ENCODE results near the gene ANKRD16.
"Not testable (repeated sequence)": the region's sequence is repeated elsewhere in the genome, so short reads cannot be mapped to it uniquely, and the experiment has no call there.

The ANKRD16 gene

DNA sequence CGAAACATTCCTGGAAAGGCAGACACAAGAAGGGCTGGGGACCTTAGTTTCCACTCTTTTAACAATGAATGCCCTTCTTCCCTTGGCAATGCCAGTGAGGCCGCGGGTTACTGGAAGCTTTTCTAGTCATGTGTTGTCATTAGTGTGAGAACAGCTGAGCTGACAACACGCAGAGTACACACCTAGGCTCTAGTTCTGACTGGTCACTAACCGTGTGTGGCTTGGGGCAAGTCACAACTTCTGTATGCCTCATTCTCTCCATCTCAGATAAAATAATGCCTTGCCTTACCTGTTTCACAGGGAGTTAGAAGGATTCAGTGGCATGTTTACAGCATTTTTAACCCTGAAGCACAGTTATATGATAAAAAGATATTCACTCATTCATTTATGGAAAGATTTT is 32.1 kb upstream of the ANKRD16 start:
- Histone ChIP-seq H3K36me3 (ENCODE audit: control insufficient read depth, insufficient read depth, low read length) (peaks cover 76% of the 10 kb centered on the region), H3K27me3 (replicated peaks; ENCODE audit: control insufficient read depth, insufficient read depth, low read length, poor library complexity, severe bottlenecking) (no peaks in the 10 kb centered on the region), H3K4me3 (ENCODE audit: insufficient read depth, low read depth, low read length, poor library complexity, severe bottlenecking) (no peak overlapping the region), H3K4me1 (ENCODE audit: control insufficient read depth, insufficient read depth, low read length, poor library complexity, severe bottlenecking) (no peaks in the 10 kb centered on the region), H3K9me3 (ENCODE audit: control insufficient read depth, low read length) (no peaks in the 10 kb centered on the region), H3K27ac (ENCODE audit: insufficient read depth, low read length, poor library complexity, severe bottlenecking) (no peak overlapping the region)
- no peak for DNase-seq

GRCh38 chr10:5919568-5919967 is 29.9 kb upstream of the ANKRD16 start:
- no peak overlapping the region for H3K27ac ChIP-seq (ENCODE audit: insufficient read depth, low read length, poor library complexity, severe bottlenecking)

GRCh38 chr10:5918763-5919162 is 29.1 kb upstream of the ANKRD16 start:
- no peak overlapping the region for H3K4me3 ChIP-seq (ENCODE audit: insufficient read depth, low read depth, low read length, poor library complexity, severe bottlenecking)
- no peaks in the 10 kb centered on the region for H3K9me3 ChIP-seq (ENCODE audit: control insufficient read depth, low read length)
- H3K36me3 ChIP-seq (ENCODE audit: control insufficient read depth, insufficient read depth, low read length) = peaks cover 84% of the 10 kb centered on the region
- H3K27me3 ChIP-seq (replicated peaks; ENCODE audit: control insufficient read depth, insufficient read depth, low read length, poor library complexity, severe bottlenecking) = no peaks in the 10 kb centered on the region
- H3K4me1 ChIP-seq (ENCODE audit: control insufficient read depth, insufficient read depth, low read length, poor library complexity, severe bottlenecking) = no peaks in the 10 kb centered on the region
- H3K27ac ChIP-seq (ENCODE audit: insufficient read depth, low read length, poor library complexity, severe bottlenecking) = no peak overlapping the region
- no peak for DNase-seq

More at GRCh38 chr10:5919568-5919967, 29.9 kb upstream of the ANKRD16 start:
- Histone ChIP-seq H3K36me3 (ENCODE audit: control insufficient read depth, insufficient read depth, low read length) (peaks cover 84% of the 10 kb centered on the region), H3K27me3 (replicated peaks; ENCODE audit: control insufficient read depth, insufficient read depth, low read length, poor library complexity, severe bottlenecking) (no peaks in the 10 kb centered on the region), H3K9me3 (ENCODE audit: control insufficient read depth, low read length) (no peaks in the 10 kb centered on the region), H3K4me1 (ENCODE audit: control insufficient read depth, insufficient read depth, low read length, poor library complexity, severe bottlenecking) (no peaks in the 10 kb centered on the region), H3K4me3 (ENCODE audit: insufficient read depth, low read depth, low read length, poor library complexity, severe bottlenecking) (no peak overlapping the region)
- no peak for DNase-seq

- H3K27ac ChIP-seq (ENCODE audit: insufficient read depth, low read length, poor library complexity, severe bottlenecking) = no peak overlapping the region
- H3K4me3 ChIP-seq (ENCODE audit: insufficient read depth, low read depth, low read length, poor library complexity, severe bottlenecking) = no peak overlapping the region
- no peaks in the 10 kb centered on the region for H3K27me3 ChIP-seq (replicated peaks; ENCODE audit: control insufficient read depth, insufficient read depth, low read length, poor library complexity, severe bottlenecking)
- no peaks in the 10 kb centered on the region for H3K9me3 ChIP-seq (ENCODE audit: control insufficient read depth, low read length)
- no peaks in the 10 kb centered on the region for H3K4me1 ChIP-seq (ENCODE audit: control insufficient read depth, insufficient read depth, low read length, poor library complexity, severe bottlenecking)
- DNase-seq = no peak
- H3K36me3 ChIP-seq (ENCODE audit: control insufficient read depth, insufficient read depth, low read length) = peaks cover 86% of the 10 kb centered on the region
Observed at GRCh38 chr10:5917305-5917704, 27.6 kb upstream of the ANKRD16 start.

DNA sequence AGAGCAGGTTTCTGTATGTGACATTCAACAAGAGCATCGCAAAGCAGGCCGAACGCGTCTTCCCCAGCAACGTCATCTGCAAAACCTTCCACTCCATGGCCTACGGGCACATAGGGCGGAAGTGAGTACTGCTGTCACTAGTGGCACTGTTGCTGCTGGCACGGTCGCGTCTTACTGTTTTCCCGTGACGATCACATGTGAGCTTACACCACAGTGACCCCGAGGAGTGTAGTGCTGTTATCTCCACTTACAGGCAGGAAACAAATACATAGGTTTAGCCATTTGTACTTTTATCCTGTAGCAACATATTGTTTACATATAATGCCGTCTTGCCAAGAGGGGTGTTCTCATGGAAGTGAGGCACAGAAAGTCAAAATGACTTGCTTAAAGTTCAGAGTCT is 25.8 kb upstream of the ANKRD16 start:
- Histone ChIP-seq H3K9me3 (ENCODE audit: control insufficient read depth, low read length) (no peaks in the 10 kb centered on the region), H3K4me1 (ENCODE audit: control insufficient read depth, insufficient read depth, low read length, poor library complexity, severe bottlenecking) (no peaks in the 10 kb centered on the region), H3K4me3 (ENCODE audit: insufficient read depth, low read depth, low read length, poor library complexity, severe bottlenecking) (no peak overlapping the region), H3K27me3 (replicated peaks; ENCODE audit: control insufficient read depth, insufficient read depth, low read length, poor library complexity, severe bottlenecking) (no peaks in the 10 kb centered on the region), H3K36me3 (ENCODE audit: control insufficient read depth, insufficient read depth, low read length) (peaks cover 85% of the 10 kb centered on the region), H3K27ac (ENCODE audit: insufficient read depth, low read length, poor library complexity, severe bottlenecking) (no peak overlapping the region)
- DNase-seq = no peak

DNA sequence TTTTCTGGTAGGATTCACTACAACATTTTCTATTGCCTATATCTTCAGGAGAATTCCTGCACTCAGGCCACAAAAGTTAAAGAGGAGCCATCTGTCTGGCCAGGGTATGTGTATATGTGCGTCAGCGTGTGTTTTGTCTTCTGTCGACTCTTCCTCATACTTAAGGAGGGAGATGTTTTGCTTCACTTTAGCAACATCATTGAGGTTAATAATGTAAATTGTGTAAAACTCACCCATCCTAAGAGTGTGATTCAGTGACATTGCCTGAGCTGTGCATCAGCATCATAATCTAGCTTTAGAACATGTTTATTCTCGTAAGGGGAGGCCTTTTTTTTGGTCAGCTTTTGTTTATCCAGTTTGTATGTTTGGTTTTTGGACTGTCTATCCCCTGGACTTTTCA is 24.0 kb upstream of the ANKRD16 start:
- H3K27me3 ChIP-seq (replicated peaks; ENCODE audit: control insufficient read depth, insufficient read depth, low read length, poor library complexity, severe bottlenecking) = no peaks in the 10 kb centered on the region
- H3K27ac ChIP-seq (ENCODE audit: insufficient read depth, low read length, poor library complexity, severe bottlenecking) = no peak overlapping the region
- H3K9me3 ChIP-seq (ENCODE audit: control insufficient read depth, low read length) = no peaks in the 10 kb centered on the region
- no peak for DNase-seq
- no peaks in the 10 kb centered on the region for H3K4me1 ChIP-seq (ENCODE audit: control insufficient read depth, insufficient read depth, low read length, poor library complexity, severe bottlenecking)
- H3K36me3 ChIP-seq (ENCODE audit: control insufficient read depth, insufficient read depth, low read length) = peaks cover 91% of the 10 kb centered on the region
- H3K4me3 ChIP-seq (ENCODE audit: insufficient read depth, low read depth, low read length, poor library complexity, severe bottlenecking) = no peak overlapping the region

- H3K27ac ChIP-seq (ENCODE audit: insufficient read depth, low read length, poor library complexity, severe bottlenecking) = no peak overlapping the region
- H3K27me3 ChIP-seq (replicated peaks; ENCODE audit: control insufficient read depth, insufficient read depth, low read length, poor library complexity, severe bottlenecking) = no peaks in the 10 kb centered on the region
- H3K4me3 ChIP-seq (ENCODE audit: insufficient read depth, low read depth, low read length, poor library complexity, severe bottlenecking) = no peak overlapping the region
- peaks cover 73% of the 10 kb centered on the region for H3K36me3 ChIP-seq (ENCODE audit: control insufficient read depth, insufficient read depth, low read length)
- H3K9me3 ChIP-seq (ENCODE audit: control insufficient read depth, low read length) = no peaks in the 10 kb centered on the region
- H3K4me1 ChIP-seq (ENCODE audit: control insufficient read depth, insufficient read depth, low read length, poor library complexity, severe bottlenecking) = no peaks in the 10 kb centered on the region
- no peak for DNase-seq
Observed at GRCh38 chr10:5911670-5912069, 22.0 kb upstream of the ANKRD16 start.

DNA sequence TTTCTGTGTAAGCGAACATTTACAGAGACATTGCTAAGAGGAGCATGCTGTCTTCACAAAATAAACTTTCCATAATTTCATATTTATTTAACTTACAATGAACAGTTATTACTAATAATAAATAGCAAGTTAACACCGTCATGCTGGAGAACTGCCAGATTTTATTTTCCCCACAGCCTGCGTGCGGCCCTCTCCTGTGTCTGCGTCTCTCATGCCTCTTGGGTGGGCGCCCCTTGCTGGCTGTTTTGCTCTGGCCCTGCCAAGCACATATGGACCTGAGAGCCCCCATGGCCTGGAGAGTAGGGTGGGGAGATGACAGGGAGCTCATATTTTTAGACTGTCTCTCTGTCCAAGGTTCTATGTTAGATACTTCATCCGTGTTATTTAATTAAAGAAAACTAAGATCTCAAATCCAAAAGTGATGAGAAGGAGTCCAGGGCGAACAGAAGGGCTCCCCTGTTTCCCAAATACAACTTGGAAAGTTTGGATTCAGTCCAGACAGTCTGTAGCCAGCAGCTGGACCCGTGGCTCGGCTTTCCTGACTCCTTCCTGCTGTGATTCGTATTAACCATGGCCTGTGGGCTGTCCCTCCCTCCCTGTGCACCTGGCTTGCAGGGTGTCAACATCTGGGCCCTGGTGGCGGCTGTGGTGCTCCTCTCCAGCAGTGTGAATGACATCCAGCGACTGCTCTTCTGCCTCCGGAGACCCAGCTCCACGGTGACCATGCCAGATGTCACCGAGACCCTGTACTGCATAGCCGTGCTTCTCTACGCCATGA is 20.8 kb upstream of the ANKRD16 start:
- H3K4me3 ChIP-seq (ENCODE audit: insufficient read depth, low read depth, low read length, poor library complexity, severe bottlenecking) = no peak overlapping the region
- H3K9me3 ChIP-seq (ENCODE audit: control insufficient read depth, low read length) = no peaks in the 10 kb centered on the region
- no peaks in the 10 kb centered on the region for H3K4me1 ChIP-seq (ENCODE audit: control insufficient read depth, insufficient read depth, low read length, poor library complexity, severe bottlenecking)
- H3K27ac ChIP-seq (ENCODE audit: insufficient read depth, low read length, poor library complexity, severe bottlenecking) = no peak overlapping the region
- H3K27me3 ChIP-seq (replicated peaks; ENCODE audit: control insufficient read depth, insufficient read depth, low read length, poor library complexity, severe bottlenecking) = no peaks in the 10 kb centered on the region
- H3K36me3 ChIP-seq (ENCODE audit: control insufficient read depth, insufficient read depth, low read length) = peaks cover 63% of the 10 kb centered on the region
- DNase-seq = no peak

GRCh38 chr10:5908676-5909075 is 19.0 kb upstream of the ANKRD16 start:
- not testable (repeated sequence) for H3K4me1 ChIP-seq (ENCODE audit: control insufficient read depth, insufficient read depth, low read length, poor library complexity, severe bottlenecking); H3K27me3 ChIP-seq (replicated peaks; ENCODE audit: control insufficient read depth, insufficient read depth, low read length, poor library complexity, severe bottlenecking); H3K4me3 ChIP-seq (ENCODE audit: insufficient read depth, low read depth, low read length, poor library complexity, severe bottlenecking); H3K9me3 ChIP-seq (ENCODE audit: control insufficient read depth, low read length); DNase-seq; H3K27ac ChIP-seq (ENCODE audit: insufficient read depth, low read length, poor library complexity, severe bottlenecking)
- H3K36me3 ChIP-seq (ENCODE audit: control insufficient read depth, insufficient read depth, low read length) = peaks cover 45% of the 10 kb centered on the region

- H3K4me3 ChIP-seq (ENCODE audit: insufficient read depth, low read depth, low read length, poor library complexity, severe bottlenecking) = no peak overlapping the region
Observed at GRCh38 chr10:5906651-5907050, 17.0 kb upstream of the ANKRD16 start.

More at GRCh38 chr10:5906651-5907050, 17.0 kb upstream of the ANKRD16 start:
- no peaks in the 10 kb centered on the region for H3K27me3 ChIP-seq (replicated peaks; ENCODE audit: control insufficient read depth, insufficient read depth, low read length, poor library complexity, severe bottlenecking)
- H3K27ac ChIP-seq (ENCODE audit: insufficient read depth, low read length, poor library complexity, severe bottlenecking) = no peak overlapping the region
- H3K4me1 ChIP-seq (ENCODE audit: control insufficient read depth, insufficient read depth, low read length, poor library complexity, severe bottlenecking) = no peaks in the 10 kb centered on the region
- DNase-seq = no peak
- no peaks in the 10 kb centered on the region for H3K9me3 ChIP-seq (ENCODE audit: control insufficient read depth, low read length)
- H3K36me3 ChIP-seq (ENCODE audit: control insufficient read depth, insufficient read depth, low read length) = peaks cover 30% of the 10 kb centered on the region
